Transverse colon (tissue), 3 donors: Measurements from ENCODE around the gene PPP1R9B.

Experiments used
- EP300 ChIP-seq: sonication (generic); formaldehyde crosslinking; IDR thresholded peaks from one replicate; pipeline ENCODE4 v1.6.1; 2017; ENCODE audit warnings: antibody characterized with exemption, low read depth
- TF ChIP-seq, protein P1 (sequence below), 5 experiments: fragments of 200-600 bp in 3 of 5; fragments of 450-650 bp in 2 of 5; sonication (generic) in 3 of 5; IDR thresholded peaks; 1 replicate in 2 of 5; 2 replicates in 3 of 5; pipeline ENCODE4 v1.5.1; 2016 to 2017; ENCODE audit warnings: antibody characterized with exemption in 5 of 5, inconsistent platforms in 3 of 5, mild to moderate bottlenecking in 2 of 5, moderate library complexity in 1 of 5

DNA sequence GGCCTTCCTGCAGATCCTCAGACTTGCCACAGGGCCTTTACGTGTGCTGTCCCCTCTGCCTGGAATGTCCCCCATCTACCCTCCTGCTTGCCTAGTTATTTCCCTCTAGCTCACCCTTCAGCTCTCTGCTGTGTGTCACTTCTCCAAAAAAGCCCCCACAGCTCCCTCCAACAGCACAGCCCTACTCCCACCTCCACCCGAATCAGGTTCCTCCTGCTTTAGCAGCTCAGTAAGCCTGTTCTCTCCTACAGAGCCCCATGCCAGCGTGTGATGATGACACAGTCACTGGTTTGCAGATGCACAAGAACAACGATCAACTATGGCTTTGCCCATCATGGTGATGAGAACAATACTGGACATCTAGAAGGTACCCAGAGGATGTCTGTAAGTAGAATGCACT is 13.4 kb downstream of the PPP1R9B start:
- TF ChIP-seq, protein P1, sequence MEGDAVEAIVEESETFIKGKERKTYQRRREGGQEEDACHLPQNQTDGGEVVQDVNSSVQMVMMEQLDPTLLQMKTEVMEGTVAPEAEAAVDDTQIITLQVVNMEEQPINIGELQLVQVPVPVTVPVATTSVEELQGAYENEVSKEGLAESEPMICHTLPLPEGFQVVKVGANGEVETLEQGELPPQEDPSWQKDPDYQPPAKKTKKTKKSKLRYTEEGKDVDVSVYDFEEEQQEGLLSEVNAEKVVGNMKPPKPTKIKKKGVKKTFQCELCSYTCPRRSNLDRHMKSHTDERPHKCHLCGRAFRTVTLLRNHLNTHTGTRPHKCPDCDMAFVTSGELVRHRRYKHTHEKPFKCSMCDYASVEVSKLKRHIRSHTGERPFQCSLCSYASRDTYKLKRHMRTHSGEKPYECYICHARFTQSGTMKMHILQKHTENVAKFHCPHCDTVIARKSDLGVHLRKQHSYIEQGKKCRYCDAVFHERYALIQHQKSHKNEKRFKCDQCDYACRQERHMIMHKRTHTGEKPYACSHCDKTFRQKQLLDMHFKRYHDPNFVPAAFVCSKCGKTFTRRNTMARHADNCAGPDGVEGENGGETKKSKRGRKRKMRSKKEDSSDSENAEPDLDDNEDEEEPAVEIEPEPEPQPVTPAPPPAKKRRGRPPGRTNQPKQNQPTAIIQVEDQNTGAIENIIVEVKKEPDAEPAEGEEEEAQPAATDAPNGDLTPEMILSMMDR (IDR thresholded peaks at IDR 0.05): no peak
- no peak for TF ChIP-seq EP300
